Neural progenitor cell (in vitro differentiated cells): ENCODE measurements around the gene LRRK2.

Source experiments
- CTCF ChIP-seq: fragments of 200-600 bp; sonication (generic); IDR thresholded peaks from 2 replicates; pipeline ENCODE4 v1.5.1; 2017; ENCODE audit warnings: antibody characterized with exemption, mild to moderate bottlenecking
- EZH2phosphoT487 ChIP-seq: fragments of 200-600 bp; sonication (generic); IDR thresholded peaks from 2 replicates; pipeline ENCODE4 v1.6.1; 2017; ENCODE audit warnings: antibody characterized with exemption

DNA sequence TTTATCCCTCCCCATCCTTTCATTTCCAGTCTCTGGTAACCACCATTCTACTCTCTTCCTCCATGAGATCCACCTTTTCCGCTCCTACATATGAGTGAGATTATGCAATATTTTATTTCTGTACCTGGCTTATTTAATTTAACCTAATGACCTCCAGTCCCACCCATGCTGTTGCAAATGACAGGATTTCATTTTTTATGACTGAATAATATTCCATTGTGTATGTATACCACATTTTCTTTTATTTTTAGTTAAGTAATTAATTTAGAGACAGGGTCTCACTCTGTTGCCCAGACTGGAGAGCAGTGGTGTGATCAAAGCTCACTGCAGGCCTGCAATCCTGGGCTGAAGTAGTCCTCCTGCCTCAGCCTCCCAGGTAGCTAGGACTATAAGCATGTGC is 2.6 kb downstream of the LRRK2 start:
- TF ChIP-seq CTCF (no peak), EZH2phosphoT487 (no peak)
